HL-60/S4 (cell line): ENCODE results near the gene EHHADH.
"Not testable (repeated sequence)": the region's sequence is repeated elsewhere in the genome, so short reads cannot be mapped to it uniquely, and the experiment has no call there.

ENCODE experiments used
- in situ Hi-C: fragments of 300-500 bp; cut with MboI; formaldehyde crosslinking; loops from 2 replicates; pipeline ENCODE4 v1.14.3; 2022; ENCODE audit warnings: low sequenced_read_pairs

EHHADH gene

DNA sequence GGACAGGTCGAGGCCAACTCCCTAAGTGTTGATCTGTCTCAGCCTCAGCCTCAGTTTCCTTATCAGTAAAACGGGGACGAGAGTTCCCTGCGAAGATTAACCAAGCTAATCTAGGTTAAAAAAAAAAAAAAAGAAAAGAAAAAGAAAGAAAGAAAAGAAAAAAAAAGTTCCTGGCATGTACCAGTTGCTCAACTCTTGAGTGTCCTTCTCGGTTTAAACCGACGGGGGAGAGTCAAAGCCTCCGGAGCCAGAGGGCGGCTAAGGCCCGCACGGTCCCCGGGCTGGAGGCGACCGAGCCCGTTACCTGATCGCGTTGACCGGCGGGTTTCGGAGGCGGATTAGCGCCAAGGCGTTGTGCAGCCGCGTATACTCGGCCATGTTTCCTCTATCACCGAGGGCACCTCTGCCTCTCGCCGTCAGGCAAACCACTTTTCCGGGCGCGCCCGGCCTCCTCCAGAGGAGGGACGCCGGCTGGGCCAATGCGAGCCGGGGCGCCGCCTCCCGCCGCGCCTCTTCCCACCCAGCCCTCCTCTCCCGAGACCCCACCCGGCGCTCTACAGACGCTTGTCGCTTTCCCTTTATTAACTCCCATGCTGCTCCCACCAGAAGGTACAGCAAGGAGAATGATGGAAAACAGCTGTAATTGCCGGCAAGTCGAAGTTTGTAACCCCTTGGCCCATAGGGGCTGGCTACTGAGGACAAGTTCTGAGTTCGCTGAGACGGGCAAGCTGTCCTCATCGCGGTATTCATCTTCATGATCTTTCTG lies at the start of gene EHHADH:
EHHADH (minus strand) TSS at position 405 of the 766 bp plus-strand sequence; CDS start at position 378, 27 bp downstream.
- in situ Hi-C loops: no loop called here

DNA sequence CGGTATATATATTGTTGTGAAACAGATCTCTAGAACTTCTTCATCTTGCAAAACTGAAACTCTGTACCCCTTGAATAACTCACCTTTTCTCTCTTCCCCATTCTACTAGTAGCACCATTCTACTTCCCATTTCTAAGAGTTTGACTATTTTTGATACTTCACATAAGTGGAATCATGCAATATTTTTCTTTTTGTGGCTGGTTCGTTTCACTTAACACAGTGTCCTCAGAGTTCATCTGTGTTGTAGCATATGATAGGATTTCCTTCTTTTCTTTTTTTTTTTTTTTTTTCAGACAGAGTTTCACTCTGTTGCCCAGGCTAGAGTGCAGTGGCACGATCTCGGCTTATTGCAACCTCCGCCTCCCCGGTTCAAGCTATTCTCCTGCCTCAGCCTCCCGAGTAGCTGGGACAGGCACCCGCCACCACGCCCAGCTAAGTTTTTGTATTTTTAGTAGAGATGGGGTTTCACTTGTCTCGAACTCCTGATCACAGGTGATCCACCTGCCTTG lies 46.1 kb upstream of the EHHADH start:
- in situ Hi-C loops: not testable (repeated sequence)

DNA sequence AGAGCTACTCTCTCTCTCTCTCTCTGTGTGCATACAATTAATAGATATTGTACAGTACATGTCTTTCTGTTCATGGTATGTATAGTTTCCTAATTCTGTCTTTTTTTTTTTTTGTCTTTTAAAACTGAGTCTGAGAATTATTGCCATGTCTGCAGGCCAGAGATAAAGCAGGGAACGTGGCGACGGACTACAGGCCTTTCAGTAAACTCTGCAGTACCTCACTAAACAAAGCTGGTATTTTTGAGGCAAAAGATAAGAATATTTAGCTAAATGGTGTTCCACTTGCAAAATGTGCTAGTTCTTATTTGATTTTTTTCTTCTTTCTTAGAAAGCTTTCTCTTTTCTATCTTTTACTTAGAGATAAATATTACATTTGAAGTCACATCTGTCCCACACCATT lies 44.0 kb upstream of the EHHADH start:
- in situ Hi-C loops: no loop called here

DNA sequence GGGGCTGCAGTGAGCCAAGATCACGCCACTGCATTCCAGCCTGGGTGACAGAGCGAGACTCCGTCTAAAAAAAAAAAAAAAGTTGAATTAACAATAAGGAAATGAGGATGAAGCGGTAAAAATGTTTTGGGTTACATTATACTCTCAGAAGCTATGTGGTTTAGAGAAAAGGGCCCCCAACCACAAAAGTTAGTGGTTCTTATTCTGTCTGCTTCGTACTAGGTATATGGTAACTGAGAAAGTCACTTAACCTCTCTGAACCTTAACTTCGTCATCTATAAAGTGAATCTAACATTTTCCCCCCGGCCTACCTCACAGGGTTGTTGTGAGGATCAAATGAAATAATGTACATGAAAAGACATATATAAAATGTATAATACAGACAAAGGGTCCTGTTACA lies 38.4 kb upstream of the EHHADH start:
- in situ Hi-C loops: no loop called here

DNA sequence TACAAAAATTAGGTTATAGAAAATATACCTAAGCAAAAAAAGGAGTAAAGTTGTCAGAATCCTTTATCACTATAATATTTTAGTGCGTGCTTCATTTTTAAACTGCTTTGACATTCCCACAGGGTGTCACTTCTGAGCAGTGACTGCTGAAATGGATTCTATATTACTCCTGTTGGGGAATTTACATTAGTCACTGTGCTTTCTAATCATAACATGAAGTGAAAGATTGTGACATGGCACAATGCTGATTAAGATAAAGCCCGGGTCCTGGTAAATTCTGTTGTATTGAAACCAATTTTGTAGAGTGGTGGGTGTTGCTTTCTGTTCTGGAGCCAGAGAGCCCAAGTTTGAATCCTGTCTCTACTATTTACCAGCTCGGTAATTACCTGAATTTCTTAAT lies 36.4 kb upstream of the EHHADH start:
- in situ Hi-C loops: no loop called here

DNA sequence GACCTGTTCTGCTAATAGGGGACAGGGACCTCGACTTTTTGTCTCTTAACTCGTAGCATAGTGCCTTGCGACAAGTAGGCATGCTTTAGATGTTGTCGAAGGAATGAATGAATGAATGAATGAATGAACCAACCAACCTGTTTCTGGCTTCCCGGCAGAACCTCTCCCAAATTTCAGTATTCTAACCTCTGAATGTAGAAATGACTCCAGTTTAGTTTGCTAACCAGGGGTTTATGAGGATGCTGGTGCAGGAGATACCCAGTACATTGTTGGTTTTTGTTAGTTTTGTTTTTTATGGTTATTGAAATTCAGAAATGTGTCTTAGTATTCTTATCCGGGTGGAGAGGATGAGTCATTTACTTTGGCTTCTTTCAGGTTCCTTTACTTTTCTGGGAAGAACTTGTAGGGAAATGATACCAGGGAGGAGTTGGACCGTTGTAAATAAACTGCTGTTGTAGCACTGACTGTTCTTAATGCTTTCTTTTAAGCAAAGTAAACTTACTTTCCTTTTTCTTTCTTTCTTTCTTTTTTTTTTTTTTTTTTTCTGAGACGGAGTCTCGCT lies 29.6 kb upstream of the EHHADH start:
- in situ Hi-C loops: no loop called here

DNA sequence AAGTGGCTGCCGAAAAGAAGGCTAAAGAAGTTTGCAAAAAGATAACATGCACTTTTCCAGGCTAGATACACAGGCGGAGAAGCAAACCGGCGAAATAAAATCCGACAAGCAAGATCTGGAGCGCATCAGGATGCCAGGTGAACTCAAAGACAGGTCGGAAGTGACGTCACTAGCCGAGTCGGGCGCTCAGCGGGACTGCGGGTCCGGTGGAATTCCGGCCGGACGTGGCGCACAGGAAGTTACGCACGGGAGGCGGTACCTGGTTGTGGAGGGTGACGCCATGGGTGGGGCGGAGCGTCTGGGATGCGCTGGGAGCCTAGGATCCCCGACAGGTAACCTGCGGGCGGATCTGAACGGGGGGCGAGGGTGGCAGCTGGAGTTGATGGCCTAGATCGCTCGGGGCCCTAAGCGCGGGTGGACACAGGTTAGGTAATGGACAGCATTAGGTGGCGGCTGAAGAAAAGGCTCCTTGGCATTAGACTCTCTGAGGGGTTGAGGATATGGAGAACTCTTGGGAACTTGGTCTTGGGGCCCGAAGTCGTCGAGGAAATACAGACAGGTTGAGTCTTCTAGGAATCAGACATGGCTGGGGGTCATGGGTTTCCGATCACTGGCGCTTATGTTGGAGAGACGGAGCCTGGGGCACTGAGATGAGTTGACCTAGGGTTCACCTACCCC lies 29.0 kb upstream of the EHHADH start:
- in situ Hi-C loops: no loop called here

DNA sequence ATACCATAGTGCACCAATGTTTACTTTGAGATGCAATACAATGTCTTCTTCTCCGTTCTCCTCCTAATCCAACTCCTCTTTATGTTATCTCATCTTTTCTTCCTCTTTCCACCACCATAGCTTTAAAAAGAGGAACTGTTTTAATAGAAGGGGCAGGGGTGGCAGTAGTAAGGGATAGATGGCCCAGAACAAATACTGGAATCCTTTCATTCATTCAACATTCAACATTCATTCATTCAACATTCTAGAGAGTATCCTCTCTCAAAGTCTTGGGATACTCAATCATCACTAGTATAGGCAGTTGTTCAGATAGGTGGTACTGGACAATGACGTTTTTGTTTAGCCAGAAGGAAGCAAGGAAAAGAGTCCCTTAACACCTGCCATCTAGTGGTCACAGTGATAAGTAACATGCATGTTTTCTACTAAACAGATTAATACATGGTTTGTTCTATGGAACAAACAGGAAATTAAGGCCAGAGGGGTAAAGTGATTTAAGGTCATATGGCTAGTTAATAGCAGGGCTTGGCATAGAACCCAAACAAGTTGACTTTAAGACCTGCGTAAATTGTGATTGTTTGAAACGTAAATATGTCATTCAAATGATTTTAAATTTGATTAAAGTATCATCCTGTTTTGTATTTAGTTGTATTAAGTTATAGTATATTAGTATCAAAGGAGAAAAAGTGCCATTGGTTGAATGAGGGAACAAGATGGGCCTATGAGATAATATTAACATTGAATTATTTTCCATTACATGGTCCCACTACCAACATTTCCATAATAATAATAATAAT lies 26.9 kb upstream of the EHHADH start:
- in situ Hi-C loops: no loop called here

DNA sequence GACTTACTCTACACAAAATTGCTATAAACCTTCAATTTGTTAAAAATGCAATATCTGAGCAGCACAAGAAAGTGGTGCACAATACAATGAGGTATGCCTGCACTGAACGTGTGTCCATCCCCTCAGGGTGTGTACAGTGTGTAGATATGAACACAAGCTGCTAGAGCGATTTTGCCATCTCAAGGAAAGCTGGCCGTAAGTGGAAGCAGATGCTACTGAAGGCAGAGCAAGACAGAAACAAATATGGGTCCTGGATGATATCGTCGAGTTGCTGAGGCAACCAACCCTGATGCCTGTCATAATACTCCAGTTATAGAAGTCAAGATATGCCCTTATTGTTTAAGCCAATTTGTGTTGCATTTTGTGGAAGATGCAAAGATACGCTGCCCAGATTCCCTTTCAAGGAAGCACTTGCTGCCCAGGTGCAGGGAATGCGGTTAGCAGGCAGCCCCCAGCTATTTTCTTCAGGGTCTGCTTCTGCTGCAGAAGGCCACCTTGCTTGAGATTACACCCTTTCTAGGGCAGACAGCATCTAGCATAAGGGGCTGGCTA lies 25.8 kb upstream of the EHHADH start:
- in situ Hi-C loops: no loop called here

DNA sequence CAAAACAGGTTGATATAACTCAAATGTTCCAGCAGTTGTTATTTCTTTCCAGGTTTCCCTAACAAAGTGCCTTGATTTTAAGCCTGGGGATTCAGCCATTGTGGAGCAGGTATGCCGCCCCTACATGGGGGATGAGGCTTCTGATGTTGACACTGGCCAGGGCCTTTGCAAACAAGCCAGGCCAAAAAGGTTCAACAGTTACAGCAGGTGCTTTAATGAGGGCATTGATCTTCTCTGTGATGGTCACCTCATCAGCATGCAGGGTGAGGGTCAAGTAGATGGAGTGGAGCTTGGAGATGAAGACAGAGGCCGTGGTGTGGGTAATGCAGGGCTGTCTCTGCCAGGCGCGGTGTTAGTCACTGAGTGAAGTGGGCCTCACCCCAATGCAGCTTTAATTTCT lies 22.6 kb upstream of the EHHADH start:
- in situ Hi-C loops: no loop called here

DNA sequence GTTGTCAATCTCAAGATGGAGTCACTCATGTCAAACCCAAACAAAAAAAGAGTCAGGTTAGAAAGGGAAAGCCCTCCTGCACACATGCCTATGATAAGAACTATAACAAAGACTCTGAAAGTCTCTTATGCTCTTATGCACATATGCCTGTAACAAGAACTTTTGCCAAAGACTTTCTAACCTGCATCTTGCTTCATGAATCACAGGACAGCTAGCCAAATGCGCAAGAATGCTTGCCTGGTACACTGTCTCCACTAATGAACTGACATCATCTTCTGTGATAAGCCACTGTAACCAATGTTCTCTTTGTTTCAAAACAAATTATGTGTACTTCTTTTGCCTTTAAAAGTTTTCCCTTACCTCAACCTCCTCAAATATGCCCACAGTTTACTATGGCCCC lies 18.2 kb upstream of the EHHADH start:
- in situ Hi-C loops: no loop called here

DNA sequence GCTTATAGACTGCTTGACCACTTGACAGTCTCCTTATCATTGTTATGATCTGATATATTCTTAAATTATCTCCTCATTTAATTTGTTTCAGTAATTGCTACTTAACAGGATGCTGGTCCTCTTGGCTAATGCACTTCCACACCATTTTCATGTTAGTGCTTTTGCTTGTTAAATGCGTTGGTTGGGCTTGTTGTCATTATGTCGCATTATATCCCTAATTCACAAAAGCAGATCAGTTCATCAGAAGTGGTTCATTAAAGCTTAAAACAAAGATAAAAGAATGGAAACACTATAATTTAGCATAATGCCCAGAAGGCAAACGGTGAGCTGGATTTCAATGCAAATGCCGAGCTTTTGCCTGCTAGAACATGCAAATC lies 17.1 kb upstream of the EHHADH start:
- in situ Hi-C loops: no loop called here

DNA sequence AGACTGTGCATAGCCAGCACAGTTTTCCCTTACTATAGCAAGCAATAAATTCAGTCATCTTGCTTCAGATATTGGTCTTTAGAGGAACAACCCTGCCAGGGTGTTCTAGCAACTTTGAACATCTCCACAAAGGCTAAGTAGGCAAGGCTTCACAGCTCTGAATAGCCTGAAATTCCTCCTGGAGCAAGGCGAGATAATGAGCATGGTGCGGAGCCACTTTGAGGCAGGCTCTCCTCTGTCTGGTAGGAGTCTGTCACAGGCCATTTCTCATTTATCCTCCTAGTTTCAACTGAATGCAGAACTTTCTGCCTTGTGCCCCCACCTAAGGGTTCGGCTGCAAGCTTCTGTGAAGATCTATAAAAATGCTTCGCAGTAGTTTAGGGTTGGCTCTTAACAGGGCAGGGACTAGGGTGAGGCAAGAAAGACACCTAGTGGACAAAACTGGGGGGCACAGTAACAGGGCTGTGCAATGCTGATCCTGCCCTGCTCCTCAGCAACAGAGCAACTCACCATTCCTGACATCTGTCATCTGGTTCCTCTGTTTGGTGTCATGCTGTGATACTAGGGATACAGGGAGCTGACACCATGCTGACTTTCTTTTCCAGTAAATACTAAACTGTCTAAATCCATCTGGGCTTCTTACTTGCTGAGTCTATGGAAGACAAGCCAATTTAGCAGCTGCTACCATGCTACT lies 16.6 kb upstream of the EHHADH start:
- in situ Hi-C loops: no loop called here

DNA sequence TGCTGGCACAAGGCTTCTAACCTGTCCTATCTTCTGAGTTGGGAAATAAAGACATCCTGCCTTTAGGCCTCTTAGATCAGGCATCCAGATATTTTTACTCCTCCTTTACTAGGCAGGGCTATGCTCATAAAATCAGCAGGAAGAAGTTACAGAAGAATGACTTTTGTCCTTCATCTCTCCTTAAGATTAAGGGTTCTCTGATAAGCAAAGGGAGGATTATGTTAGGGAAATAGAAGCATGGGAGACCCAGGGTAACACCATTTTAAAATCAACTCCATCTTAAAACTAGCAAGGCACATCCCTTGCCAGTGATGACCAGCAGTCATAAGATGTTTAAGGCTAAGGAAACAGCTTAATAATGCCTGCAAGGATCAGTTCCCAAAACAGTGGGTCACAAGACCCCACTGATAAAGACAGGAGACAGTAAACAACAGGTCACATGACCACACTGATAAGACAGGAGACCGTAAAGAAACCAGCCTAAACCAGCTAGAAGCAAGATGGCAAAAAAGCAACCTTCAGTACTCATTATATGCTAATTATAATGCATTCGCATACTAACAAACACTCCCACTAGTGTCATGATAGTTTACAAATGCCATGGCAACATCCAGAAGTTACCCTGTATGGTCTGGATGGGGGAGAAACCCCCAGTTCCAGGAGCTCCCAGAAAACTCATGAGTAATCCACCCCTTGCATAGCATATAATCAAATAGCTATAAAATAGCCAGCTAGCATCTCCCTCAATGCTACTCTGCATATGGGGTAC lies 14.5 kb upstream of the EHHADH start:
- in situ Hi-C loops: no loop called here

DNA sequence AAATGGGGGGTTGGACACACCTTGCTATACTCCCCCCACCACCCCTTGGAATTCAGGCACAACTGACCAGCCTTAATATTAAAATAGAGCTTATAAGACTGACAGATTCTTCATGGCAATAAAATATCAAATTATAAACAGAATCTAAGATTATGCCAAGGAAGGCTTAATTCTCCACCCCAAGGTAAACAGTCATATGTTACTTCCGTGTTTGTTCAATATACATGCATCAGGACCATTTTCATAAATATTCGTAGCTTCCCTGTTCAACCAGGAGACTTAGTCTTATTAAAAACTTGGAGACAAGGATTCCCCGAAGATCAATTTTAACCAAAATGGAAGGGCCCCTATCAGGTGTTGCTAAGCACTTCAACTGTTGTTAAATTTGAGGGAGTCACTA lies 13.3 kb upstream of the EHHADH start:
- in situ Hi-C loops: no loop called here

DNA sequence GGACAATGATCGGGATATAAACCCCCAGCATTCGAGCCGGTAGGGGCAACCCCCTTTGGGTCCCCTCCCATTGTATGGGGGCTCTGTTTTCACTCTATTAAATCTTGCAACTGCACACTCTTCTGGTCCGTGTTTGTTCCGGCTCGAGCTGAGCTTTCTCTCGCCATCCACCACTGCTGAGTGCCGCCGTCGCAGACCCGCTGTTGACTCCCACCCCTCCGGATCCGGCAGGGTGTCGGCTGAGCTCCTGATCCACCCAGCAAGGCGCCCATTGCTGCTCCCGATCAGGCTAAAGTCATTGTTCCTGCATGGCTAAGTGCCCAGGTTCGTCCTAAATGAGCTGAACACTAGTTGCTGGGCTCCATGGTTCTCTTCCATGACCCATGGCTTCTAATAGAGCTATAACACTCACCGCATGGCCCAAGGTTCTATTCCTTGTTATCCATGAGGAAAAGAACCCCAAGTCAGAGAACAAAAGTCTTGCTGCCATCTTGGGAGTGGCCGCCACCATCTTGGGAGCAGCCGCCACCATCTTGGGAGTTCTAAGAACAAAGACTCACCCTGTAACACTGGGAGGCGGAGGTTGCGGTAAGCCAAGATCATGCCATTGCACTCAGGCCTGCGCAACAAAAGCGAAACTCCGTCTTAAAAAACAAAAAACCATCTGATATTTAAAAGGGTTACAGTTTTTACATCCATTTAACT lies 11.2 kb upstream of the EHHADH start:
- in situ Hi-C loops: no loop called here

DNA sequence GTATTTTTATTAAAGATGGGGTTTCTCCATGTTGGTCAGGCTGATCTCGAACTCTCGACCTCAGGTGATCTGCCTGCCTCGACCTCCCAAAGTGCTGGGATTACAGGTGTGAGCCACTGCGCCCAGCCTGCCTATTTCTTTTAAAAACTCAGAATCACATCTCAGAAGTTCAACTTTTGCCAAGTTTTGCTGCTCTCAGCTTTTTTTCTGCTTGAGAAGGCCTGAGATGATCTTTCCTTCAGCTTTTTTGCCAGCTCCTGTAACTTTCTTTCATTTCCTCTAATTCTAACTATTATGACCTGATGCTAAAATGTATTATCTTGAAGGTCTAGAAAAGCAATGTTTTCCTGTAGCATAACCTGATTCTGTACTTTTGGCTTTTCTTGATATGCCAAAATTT lies 9.6 kb upstream of the EHHADH start:
- in situ Hi-C loops: no loop called here

DNA sequence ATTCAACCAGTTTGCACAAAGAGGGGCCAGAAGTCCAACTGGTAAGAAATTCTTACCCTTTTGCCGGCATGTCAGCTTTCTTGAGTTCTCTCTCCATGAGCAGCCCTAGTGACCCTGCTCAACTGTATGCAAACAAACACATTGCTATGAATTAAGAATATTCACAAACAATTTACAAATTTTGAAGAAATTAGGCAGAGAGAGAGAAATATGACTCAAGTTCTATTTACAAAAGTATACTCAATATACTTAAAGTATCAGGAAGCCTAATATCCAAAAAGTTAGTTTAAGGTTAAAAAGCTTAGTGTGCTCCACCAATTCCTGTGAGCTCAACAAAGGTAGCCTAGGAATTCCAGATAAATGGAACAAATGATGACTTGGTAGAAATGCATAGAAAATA lies 3.5 kb upstream of the EHHADH start:
- in situ Hi-C loops: no loop called here

DNA sequence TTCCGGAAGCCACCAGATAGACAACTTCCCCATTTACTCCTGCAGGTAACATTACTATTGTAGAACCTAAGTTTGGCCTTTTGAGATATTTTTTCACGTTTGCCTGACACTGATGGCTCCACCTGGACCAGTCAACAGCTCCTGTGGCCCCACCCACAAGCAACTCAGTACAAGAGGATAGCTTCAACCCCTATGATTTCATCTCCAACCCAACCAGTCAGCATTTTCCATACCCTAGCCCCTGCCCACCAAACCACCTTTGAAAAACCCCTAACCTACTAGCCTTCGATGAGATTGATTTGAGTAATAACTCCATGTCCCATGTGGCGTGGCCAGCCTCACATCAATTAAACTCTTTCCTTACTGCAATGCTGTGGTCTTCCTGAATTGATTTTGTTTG lies 950 bp upstream of the EHHADH start:
- in situ Hi-C loops: no loop called here
